WI38 (cell line): ENCODE results near the gene KRTAP19-7.

Source experiments
- H3K4me3 ChIP-seq: 2 replicates; pipeline ENCODE4 v1.5.1; 2011; ENCODE audit warnings: low read depth, mild to moderate bottlenecking, control low read depth, low read length
- TF ChIP-seq, protein P1 (sequence below): IDR thresholded peaks from 2 replicates; pipeline ENCODE4 v1.5.1; 2012; ENCODE audit warnings: low read depth, mild to moderate bottlenecking, control low read depth, low read length

KRTAP19-7 gene, protein sequence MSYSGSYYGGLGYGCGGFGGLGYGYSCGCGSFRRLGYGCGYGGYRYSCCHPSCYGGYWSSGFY

DNA sequence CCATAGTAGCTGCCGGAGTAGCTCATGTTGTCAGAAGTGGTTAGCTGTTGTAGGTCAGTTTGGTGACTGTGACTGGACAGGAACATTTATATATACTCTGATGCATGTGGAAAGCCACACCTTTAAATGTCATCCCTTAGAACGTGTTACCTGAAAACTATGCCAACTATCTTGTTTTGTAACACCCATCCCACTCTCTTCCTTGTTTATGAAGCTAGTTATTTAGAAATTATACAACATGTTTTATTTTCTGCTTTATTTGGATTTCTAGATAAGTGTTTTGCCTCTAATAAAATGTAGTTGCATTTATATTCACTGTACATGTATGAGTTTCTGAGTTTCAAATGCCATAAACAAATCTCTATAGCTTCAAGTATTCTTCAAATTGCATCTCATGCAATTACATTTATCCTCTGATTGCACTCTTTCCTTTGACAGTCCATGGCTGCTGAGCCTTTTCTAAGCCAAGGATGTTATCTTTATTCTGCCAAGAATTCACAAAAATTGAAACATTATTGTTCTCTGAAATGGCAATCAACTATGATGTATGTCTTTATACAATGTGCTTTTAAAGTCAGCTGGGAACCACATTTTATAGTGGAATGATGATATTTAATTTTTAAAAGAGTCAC, at the start of gene KRTAP19-7:
Gene KRTAP19-7 (minus strand): TSS at position 51 of the 632 bp plus-strand sequence. CDS start 25 bp downstream, at position 26.
- TF ChIP-seq, protein P1, sequence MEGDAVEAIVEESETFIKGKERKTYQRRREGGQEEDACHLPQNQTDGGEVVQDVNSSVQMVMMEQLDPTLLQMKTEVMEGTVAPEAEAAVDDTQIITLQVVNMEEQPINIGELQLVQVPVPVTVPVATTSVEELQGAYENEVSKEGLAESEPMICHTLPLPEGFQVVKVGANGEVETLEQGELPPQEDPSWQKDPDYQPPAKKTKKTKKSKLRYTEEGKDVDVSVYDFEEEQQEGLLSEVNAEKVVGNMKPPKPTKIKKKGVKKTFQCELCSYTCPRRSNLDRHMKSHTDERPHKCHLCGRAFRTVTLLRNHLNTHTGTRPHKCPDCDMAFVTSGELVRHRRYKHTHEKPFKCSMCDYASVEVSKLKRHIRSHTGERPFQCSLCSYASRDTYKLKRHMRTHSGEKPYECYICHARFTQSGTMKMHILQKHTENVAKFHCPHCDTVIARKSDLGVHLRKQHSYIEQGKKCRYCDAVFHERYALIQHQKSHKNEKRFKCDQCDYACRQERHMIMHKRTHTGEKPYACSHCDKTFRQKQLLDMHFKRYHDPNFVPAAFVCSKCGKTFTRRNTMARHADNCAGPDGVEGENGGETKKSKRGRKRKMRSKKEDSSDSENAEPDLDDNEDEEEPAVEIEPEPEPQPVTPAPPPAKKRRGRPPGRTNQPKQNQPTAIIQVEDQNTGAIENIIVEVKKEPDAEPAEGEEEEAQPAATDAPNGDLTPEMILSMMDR = no peak
- H3K4me3 ChIP-seq = no peak within 1 kb of the TSS

DNA sequence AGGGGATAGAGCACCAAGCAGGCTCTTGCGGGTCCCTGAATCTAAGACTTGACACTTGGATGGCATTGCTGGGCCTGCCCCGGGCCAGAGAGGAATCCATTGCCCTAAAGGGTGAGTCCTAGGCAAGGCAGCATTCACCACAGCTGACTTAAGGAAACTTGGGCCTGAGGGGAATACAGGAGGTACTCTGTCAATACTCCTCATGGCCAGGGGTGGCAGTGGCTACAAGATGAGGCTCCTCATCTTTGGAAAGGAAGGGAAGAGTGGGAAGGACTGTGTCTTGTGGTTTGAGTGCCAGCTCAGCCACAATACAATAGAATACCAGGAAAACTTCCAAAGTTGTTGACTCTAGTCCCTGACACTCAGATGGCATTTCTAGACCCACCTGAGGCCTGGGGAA, 44.9 kb upstream of the KRTAP19-7 start:
- TF ChIP-seq, protein P1 = no peak
- no peak overlapping the region for H3K4me3 ChIP-seq

DNA sequence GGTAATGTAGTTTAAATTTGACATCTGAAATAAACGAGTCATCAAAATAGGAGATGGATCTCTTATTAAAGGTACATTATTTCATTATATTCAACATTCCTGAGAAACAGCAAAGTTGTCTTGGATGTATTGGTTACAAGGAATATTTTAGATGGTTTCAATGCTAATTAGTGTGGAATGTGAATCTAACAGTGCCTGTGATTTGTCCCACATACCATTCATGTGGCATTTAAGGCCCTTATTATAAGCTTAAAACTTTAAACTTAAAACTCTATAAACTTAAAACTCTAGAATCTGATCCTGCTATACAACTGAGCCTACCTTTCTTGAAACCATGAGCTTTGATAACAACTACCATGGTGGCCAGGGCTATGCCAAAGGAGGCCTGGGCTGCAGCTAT, 39.7 kb upstream of the KRTAP19-7 start, which contains the start of gene KRTAP22-1:
Gene KRTAP22-1 (plus strand): TSS at position 301 of the 400 bp plus-strand sequence.
- TF ChIP-seq, protein P1 = no peak
- H3K4me3 ChIP-seq = no peak within 1 kb of the TSS

DNA sequence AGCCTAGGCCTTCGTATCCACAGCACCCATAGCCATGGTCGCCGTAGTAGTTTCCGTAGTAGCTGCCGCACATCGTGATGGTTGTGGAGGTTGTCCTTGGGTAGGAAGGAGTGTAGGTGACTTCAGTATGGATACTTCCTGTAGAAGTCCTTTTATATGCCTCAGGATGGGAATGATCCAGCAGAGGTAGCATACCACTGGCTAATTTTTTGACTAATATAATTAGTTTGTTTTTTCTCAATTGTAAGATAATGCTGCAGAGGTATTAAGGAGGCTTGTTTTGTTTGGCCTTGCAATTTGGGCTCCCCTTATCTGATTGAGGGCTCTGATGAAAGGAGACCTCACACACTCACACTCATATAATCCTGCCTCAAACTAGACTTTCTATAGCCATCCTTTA, 37.7 kb upstream of the KRTAP19-7 start, which contains the start of gene KRTAP6-2:
Gene KRTAP6-2 (minus strand): TSS at position 101 of the 400 bp plus-strand sequence. CDS start 28 bp downstream, at position 73.
- TF ChIP-seq, protein P1 = no peak
- no peak within 1 kb of the TSS for H3K4me3 ChIP-seq

DNA sequence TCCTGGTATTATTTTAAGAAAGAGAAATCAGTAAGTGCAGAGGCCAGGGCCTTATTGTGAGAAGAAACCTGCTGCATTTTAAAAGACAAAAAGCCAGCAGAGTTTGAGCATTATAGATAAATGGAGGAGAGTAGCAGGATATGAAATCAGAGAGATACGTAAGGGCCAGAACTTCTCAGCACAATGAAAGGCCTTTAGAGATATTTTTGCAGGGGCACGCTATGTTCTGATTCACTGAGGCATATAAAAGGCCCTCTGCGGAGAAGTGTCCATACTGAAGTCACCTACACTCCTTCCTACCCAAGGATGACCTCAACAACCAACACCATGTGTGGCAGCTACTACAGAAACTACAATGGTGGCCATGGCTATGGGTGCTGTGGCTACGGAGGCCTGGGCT, 31.0 kb upstream of the KRTAP19-7 start, which contains the start of gene KRTAP6-3:
Gene KRTAP6-3 (plus strand): TSS at position 301 of the 400 bp plus-strand sequence. CDS start 6 bp downstream, at position 307.
- no peak within 1 kb of the TSS for H3K4me3 ChIP-seq
- TF ChIP-seq, protein P1 = no peak

DNA sequence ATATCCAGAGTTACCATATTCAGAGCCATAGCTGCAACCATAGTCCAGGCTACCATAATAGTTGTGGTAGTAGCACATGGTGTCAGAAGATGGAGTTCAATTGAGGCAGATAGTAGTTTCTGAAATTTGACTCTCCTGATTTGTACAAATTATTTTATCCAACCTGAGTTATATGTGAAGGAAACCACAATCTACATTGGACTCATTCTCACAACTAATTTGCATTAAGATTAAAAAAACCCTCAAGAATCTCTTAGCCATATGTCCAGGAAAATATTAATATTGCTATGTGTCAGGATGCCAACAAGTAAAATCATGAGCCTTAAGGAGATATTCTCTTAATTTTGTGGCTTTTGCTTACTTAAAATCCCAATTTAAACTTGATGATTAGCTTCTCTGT, 29.2 kb upstream of the KRTAP19-7 start, which contains the start of gene KRTAP22-2:
Gene KRTAP22-2 (minus strand): TSS at position 101 of the 400 bp plus-strand sequence.
- H3K4me3 ChIP-seq = no peak within 1 kb of the TSS
- TF ChIP-seq, protein P1 = no peak

DNA sequence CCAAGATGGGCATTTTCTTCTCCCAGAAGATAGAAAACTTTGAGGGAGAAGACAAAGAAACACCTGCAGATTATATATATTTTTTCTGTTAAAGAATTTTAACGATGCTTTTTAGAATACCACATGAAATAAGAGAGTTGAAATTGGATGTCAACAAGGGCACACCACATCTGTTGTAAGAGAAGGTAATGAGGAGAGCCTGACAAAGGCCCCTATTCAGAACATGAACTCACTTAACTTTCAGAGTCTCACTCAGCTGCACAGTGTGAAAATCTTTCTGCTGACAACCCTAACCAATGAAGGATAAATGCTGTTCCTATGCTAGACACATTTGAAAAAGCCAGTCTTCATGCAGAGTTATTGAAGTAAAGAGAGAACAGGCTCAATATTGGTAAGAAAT, 21.8 kb upstream of the KRTAP19-7 start:
- H3K4me3 ChIP-seq = no peak overlapping the region
- TF ChIP-seq, protein P1 = no peak
